NCI-H774 (cell line): ENCODE data around the gene MRPL46.
"Not testable (repeated sequence)": the region's sequence is repeated elsewhere in the genome, so short reads cannot be mapped to it uniquely, and the experiment has no call there.

Experiments used
- DNase-seq: peaks from one replicate; lab custom pipeline; 2025; lab: John Stamatoyannopoulos, UW

MRPL46 gene

DNA sequence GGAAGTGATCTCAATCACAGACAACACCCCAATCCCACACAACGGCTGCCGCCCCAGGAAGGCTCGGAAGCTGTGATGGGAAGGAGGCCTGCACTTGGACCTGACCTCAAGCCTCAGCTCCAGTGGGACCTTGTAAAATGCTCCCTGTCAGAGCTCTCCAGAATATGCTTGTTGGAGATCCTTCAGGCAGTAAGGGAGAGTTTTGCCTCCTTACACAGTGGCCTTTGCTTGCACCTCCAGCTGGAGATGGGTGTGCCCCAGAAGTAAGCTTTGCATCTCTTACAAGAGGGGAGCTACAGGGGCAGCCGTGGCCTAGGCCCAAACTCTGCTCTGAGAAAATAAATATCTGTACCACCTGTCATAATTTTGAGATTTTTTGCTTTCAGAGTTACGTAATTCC, 10.7 kb upstream of the MRPL46 start:
- no peak for DNase-seq

DNA sequence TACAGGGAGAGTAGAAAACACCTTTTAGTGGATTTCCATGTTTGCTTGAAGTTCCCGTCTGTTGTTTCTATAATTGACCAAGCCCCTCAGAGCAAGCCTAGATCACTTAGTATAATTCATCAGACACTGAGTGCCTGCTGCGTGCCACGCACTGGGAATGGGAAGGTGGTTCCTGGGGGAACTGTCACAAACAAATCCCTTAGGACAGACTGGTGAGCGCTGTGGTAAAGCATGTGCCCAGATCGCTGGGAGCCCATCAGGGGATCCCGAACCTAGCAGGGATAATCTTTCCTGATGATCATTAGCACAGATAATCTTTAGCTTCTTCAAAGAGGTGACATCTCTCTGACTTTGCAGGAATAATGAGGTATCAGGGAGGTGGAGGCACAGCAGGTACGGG, 9.9 kb upstream of the MRPL46 start:
- no peak for DNase-seq

DNA sequence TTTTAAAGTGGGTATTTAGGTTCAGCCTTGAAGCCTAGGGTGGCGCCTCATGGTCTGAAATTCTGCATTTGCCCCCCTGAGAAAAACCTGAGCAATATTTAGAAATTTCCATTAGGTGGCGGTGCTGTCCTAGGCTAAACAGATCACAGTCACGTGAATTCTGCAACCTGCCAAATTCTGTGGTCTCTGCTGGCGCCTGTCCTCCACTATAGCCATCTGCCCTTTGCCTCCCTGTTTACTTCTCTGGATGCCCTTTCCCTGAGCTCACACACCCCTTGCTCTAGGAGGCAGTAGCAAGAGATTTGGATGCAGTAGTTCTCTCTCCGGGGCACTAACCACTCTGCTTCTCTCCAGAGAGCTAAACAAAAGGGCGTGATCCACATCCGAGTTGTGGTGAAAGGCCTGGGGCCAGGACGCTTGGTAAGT, 9.5 kb upstream of the MRPL46 start:
- peak; percentile 6 for DNase-seq

DNA sequence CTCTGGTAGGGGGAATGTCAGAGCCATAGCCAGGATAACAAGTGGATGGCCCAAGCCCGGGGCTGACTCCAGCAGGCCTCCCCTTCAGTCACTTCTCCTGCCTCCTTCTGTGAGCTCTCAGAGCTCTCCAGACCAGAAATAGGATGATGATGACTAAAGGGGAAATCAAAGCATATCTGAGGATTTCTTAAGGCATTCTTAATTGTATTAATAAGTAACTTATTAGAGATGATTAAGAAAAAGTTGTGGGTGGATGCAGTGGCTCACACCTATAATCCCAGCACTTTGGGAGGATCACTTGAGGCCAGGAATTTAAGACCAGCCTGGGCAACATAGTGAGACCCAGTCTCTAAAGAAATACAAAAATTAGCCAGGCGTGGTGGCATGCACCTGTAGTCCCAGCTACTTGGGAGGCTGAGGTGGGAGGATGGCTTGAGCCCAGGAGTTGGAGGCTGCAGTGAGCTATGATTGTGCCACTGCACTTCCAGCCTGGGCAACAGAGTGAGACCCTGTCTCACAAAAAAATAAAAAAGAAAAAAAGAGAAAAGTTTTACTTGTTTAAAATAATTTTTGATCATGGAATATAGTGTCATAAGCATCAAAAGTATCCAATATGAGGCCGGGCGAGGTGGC, 6.6 kb upstream of the MRPL46 start:
- not testable (repeated sequence) for DNase-seq

DNA sequence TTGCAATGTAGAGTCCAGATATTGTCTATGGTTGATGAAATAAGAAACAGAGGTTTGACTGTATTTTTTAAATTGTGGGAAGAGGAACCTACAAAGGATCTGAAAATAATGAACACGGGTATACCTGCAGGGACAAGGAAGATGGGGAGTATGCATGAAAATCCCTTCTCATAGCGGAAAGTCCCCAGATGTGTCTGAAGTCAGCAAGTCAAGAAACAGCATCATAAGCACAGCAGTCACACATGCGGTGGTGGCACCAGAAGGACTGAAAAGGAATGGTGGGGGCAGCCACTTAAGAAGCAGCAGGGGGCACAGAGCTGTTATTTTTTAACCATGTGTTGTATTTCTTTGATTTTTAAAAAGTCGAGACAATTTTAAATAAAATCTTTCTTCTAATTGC, 5.0 kb upstream of the MRPL46 start:
- no peak for DNase-seq

DNA sequence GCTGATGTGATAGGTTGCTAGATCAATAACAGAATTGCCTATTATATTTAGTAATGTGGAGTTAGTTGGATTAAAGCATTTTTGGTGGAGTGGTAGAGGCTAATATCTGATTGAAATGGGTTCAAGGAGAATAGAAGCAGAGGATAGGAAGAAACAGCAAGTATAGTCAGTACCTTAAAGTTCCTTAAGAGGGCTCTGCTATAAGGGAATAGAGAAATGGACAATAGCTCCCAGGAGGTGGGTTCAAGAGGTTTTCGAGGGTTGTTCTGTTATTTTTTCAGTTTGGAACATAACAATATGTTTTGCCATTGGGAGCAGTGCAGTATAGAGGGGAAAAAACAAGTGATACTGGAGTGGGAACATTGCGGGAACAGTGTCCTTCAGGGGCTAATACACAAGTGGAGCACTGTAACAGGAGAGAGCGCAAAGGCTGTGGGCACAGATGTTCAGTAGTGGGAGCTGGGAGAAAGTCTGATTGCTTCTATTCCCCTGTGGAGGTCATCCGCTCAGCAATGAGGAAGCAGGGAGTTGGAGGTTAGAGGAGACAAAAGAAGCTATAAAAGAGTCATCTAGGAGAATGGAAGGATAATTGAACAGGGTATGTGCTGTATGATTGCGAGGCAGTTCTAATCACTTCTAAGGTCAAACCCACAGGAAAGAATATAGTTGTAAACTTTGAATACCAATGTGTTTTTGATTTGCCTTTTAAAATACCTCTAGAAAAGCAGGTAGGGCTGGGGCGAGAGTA, 3.6 kb upstream of the MRPL46 start:
- DNase-seq: no peak

DNA sequence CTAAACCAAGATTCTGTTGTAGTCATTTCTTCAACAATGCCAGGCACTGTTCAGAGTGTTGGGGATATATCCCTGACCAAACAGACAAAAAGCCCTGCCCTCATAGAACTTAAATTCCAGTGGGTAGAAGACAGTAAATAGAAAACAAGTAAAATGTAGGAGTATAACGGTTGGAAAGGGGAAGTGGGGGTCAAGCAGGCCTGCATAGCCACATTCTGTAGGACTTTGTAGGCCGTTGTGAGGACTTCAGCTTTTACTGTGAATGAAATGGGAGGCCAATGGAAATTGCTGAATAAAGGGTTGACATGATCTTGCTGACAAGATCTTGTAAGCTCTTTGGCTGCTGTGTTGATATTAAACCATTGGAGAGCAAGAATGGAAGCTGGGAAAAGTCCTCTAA, 2.1 kb upstream of the MRPL46 start:
- DNase-seq: no peak

DNA sequence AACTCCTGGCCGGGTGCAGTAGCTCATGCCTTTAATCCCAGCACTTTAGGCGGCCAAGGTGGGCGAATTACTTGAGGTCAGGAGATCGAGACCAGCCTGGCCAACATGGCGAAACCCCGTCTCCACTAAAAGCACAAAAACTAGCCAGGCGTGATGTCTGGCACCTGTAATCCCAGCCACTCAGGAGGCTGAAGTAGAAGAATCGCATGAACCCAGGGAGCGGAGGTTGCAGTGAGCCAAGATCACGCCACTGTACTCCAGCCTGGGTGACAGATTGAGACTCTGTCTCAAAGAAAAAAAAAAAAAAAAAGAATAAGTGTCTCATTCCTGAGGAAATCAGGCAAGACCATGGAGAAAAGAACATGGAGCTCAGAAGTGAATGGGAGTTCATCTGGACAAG, 1.5 kb upstream of the MRPL46 start:
- DNase-seq: not testable (repeated sequence)

DNA sequence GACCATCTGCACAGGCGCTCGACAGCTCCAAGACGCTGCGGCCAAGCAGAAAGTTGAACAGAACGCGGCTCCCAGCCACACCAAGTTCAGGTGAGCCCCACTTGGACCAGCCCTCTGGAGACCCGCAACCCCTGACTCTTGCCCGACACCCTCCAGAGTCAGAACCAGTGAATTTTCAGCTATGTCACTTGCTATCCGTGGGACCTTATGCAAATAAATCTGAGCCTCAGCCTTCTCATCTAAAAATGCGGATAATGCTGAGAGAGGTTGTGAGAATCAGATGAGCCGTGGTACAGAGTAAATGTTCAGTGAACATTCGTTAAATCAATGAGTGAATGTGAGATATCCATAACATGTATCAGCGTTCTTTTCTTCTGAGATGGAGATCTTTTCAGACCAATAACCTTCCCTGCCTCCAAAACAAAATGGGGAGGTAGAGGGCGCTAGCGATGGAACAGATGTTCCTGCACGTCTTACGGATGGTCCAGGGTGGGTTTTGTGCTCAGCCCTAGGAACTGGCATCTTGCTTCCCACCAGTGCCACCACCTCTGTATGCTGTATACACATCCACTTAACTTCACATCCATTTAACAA, 844 bp upstream of the MRPL46 start:
- no peak for DNase-seq

DNA sequence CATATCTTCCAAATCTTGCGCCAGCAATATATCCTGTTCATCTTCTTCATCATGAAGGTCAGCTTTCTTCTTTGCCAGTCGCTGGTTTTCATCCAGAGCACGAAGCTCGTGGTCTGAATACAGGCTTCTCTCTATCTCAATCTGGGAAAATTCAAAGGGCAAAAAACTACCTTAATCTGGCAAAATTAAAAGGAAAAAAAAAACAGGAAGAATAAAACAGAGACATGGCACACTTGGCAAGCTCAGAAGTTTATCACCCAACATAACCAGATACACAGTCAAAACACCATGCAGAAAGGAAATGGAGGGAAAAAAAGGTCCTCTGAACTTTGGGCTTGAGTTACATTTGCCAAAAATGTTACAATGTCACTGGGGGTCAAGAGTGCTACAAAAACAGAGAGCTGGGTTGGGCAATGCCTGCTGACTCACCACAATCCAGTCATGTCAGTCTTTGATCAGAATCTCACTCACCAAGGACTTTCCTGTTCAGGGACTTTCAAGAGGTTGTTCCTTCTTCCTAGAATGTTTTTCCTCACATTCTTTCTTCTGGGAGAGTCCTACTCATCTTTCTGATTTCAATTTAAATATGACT, 1.5 kb downstream of the MRPL46 start:
- DNase-seq: no peak

DNA sequence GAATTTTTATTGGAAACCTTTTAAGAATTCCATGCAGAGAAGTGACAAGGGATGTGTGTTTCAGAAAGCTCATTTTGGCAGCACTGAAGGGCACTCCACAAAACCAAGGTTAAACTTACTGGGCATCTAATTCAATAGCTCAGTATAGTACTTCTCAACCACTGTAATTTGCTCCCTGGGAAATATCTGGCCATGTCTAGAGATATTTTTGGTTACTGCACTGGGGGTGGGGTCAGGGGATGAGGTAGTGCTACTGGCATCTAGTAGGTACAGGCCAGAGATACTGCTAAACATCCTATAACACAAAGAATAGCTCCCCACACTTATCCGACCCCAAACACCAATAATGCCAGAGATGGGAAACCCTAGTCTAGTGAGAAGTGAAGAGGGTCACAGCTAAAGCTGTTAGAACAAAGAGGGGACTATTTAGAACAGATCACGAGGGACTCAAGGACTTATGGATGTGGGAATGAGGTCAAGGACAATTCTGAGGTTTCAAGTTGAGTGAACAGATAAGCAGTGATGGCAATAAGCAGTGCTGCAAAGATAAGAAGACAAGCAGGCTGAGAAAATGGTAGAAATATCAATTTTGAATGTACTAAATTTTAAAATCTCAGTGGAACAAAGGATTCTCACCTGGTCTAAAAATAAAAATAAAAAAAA, 3.2 kb downstream of the MRPL46 start:
- DNase-seq: no peak

DNA sequence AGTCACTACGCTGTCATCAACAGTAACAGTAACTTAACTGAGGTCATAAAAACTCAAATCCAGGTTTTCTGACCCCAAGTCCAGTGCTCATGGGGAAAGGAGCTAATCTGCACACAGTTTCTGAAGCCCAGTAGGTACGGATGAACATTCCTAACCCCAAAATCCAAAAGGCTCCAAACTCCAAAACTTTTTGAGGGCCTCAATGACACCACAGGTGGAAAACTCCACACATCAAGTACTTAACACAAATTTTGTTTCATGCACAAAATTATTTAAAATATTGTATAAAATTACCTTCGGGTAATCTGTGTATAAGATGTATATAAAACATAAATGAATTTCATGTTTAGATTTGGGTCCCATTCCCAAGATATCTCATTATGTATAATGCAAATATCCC, 10.5 kb downstream of the MRPL46 start:
- DNase-seq: no peak

DNA sequence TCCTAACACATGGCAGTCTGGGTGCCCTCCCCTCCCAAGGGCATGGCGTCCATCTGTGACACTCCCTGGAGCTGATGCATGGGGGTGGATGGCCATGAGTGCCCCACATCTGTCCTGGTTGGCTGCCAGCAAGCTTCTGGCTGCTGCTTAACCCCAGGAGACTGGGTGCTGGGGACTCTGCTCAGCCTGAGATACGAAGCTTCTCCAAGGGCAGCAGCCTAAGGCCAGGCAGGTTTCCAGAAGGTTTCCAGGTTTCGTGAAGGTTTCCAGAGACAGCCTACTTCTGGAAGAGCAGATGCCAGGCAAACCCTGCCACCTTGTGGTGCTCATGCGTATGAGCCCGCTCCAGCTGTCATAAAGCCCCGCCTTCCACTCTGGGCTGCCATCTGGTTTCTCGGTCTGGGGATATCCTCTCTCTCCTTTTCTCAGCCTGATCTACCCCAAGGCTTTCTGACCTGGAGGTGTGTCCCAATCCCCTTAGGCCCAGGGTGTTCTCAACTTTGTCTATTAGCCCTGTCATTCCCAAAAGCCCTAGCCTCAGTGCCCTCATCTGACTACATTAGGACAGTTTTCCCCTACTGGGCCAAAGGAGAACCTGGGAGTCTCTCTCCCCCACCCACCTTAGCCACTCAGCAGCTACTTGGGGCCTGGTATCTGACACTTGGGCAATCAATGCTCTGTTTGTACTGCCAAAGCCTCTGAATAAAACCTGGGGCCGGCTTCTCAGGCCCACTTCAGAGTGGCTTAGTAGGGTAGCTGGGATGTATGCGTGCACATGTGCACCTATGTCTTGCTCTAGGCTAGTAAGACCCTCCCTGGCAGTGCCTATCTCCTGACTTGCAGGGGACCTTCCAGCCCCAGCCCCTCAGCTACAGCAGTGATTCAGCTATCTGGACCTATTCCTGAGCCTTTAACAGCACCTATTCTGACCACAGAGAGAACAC, 12.0 kb downstream of the MRPL46 start:
- peak; percentile 44 for DNase-seq

DNA sequence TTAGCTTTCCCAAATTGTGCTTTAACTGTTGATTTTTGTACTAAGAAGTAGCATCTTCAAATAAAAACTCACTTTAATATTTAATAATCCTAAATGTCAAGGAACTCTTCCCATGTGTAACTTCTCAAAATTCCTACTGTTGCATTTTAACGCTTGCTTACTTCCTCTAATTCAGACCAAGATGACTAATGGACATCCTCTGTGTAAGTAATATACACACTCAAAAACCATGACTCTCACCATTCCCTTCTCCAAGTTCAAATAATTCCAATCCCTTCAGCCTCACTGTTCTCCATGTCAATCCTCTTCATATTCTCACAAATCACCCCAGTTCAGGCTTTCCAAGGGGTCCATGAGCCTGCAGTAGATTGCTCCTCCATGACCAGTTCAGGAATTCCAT, 13.0 kb downstream of the MRPL46 start:
- DNase-seq: no peak

DNA sequence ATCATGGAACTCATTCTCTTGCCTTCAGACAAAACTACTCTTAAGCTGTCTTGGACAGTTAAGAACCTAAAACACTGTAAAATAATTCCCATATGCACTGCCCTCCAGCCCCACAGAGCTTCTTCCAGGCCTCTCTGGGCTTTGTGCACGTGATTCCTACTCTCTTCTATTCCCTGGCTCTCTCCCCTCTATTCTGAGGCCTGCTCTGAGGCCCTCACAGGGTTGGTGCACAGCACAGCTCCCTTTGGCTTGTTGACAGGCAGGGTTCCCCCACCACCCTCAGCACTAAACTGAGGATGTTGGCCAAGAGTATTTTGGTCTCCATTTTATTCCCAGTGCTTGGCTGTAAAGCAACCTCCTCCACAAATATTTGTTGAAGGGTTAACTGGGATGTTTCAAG, 13.5 kb downstream of the MRPL46 start:
- DNase-seq: no peak

DNA sequence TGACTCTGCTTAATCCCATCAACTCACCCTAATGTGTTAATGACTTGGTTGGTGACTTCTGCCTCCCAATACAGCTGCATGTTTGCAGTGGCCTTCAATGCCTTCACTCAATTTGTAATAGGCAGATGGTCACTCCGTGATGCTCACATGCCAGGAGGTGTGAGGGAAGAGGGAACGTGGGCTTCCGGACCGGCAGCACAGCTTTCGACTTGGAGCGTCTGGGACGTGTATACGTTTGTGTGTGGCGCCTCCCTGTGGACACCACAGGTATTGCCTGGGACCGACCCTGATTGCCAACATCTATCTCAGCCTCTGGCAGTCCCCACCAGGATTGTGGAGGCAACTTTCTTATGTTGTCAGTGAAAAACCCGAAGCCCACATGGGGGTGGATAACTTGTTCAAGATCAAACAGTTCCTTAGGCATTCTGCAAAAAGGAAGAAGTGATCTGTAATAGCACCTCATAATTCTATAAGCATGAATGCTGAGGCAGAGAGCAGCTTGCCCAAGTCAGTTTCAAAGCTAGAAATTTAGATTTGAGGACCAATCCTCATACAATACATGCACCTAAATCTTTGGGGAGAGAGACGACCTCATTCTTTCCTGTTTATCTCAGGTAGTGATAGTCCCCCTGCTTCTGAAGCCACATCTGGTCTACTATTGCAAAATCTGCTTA, 16.9 kb downstream of the MRPL46 start:
- DNase-seq: peak; percentile 41

DNA sequence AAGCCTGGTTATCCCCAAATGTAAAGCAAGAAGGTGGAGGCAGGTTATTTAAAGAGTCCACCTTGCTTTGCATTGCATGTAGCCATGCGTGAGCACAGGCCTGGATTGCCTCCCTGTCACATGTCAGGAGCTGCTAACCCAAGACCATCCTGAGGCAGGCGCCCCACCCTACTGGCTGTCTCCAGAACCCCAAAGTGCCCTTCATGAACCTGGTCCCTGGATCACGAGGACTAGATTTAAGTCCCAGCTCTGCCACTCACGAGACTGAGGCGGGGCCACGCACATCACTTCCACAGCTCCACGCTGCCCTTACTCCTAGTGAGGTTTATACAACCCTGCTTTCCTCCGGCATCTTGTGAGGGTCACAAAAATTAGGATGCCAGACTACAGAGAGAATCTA, 17.6 kb downstream of the MRPL46 start:
- DNase-seq: no peak

DNA sequence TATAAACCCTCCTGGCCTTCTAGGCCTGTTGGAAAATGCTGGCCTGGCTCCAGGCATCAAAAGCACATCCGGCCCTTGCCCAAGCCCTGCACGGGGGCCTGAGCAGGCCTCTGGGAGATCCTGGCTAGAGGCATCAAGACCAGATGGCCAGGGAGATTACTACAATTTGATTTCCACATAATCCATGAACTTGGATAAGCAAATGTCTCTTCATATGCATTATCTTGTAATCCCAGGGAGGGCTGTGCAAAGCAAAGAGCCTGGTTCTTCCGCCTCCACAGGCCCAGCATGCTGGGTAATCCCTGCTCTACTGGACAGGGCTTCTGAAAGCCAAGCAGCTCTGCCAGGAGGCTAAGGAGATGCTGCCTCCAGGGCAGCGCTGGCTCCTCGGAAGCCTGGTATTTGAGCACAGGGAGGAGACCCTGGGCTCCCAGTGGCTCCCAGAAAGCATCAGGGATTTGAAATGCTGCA, 18.2 kb downstream of the MRPL46 start:
- no peak for DNase-seq

DNA sequence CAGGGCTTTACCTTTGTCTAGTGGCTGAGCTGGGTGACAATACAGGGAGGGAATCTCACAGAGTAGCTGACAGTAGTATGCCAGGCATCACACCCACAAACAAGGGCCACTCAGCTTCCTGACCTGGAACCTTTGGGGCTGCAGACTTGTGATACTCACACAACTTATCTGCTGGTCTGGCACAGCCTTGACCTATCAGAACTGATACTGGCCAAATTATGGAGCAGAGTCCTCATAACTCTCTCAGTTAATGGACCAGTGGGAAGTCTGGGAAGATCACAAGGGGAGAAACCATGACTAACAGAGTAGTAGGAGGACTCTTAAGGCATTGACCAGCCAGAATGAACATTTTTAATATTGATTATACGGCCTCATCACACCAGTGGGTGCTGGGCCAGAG, 19.4 kb downstream of the MRPL46 start:
- DNase-seq: no peak

DNA sequence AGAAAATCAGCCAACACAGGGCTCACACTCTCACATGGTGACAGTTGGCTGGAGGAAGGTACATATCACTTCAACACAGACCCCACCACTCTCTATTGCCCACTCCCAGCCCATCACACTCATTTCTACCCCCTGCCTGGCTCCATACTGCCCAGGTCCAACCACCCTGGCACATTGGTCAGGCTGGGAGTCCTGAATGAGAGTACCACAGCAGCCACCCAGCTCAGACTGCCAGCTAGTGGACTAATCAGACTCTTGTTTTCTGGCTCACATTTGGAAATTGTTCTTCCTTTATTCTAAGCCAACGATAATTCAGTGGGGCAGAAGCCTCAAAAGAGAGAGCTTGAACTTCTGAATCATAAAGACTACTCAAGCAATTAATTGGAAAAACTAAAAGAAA, 20.0 kb downstream of the MRPL46 start:
- DNase-seq: no peak
